Astrocyte (in vitro differentiated cells and primary cell): ENCODE data around the gene FAM20B. TPM values are rescaled to one million over a fixed set of nuclear protein-coding genes. Genes with fewer than 3 reads are reported as not detected.

Experiments used
- DNase-seq: peaks from one replicate; pipeline ENCODE4 v3.0.0-alpha.2; 2010; ENCODE audit warnings: low read depth
- FAIRE-seq: peaks from 2 replicates; lab custom pipeline; 2011; peaks lifted over from hg19 to GRCh38; lab: Jason Lieb, UNC
- H2AFZ ChIP-seq: 2 replicates; pipeline ENCODE4 v1.6.0; 2012; ENCODE audit warnings: low read depth, low read length, inconsistent platforms
- H3K27ac ChIP-seq: 2 replicates; pipeline ENCODE4 v1.5.1; 2011; ENCODE audit warnings: low read depth, low read length, inconsistent platforms
- H3K27me3 ChIP-seq: 2 replicates; pipeline ENCODE4 v1.6.0; 2011; ENCODE audit warnings: low read length, inconsistent platforms; ENCODE audit not compliant: insufficient read depth
- H3K36me3 ChIP-seq: 2 replicates; pipeline ENCODE4 v1.5.1; 2011; ENCODE audit warnings: low read length, inconsistent platforms; ENCODE audit not compliant: insufficient read depth
- H3K4me1 ChIP-seq: 2 replicates; pipeline ENCODE4 v1.5.1; 2011; ENCODE audit warnings: low read length, inconsistent platforms; ENCODE audit not compliant: insufficient read depth
- H3K4me2 ChIP-seq: 2 replicates; pipeline ENCODE4 v1.6.0; 2012; ENCODE audit warnings: low read length, inconsistent platforms
- H3K4me3 ChIP-seq: 2 replicates; pipeline ENCODE4 v1.5.1; 2011; ENCODE audit warnings: low read depth, mild to moderate bottlenecking, low read length, inconsistent platforms; ENCODE audit not compliant: insufficient read depth
- H3K79me2 ChIP-seq: 2 replicates; pipeline ENCODE4 v1.6.0; 2012; ENCODE audit warnings: mild to moderate bottlenecking, low read length, inconsistent platforms; ENCODE audit not compliant: insufficient read depth
- H3K9ac ChIP-seq: 2 replicates; pipeline ENCODE4 v1.6.0; 2012; ENCODE audit warnings: mild to moderate bottlenecking, low read length, inconsistent platforms
- H3K9me3 ChIP-seq: 2 replicates; pipeline ENCODE4 v1.5.1; 2012; ENCODE audit warnings: low read depth, mild to moderate bottlenecking, low read length, inconsistent platforms; ENCODE audit not compliant: insufficient read depth
- H4K20me1 ChIP-seq: 2 replicates; pipeline ENCODE4 v1.6.0; 2012; ENCODE audit warnings: low read length, inconsistent platforms; ENCODE audit not compliant: insufficient read depth
- H3K27ac Mint-ChIP-seq: one replicate; pipeline ENCODE4 v1.8.0; 2021; ENCODE audit warnings: mild to moderate bottlenecking, mixed read lengths; ENCODE audit not compliant: unreplicated experiment
- H3K27me3 Mint-ChIP-seq: one replicate; pipeline ENCODE4 v1.8.0; 2021; ENCODE audit warnings: low read depth, mixed read lengths; ENCODE audit not compliant: unreplicated experiment
- H3K36me3 Mint-ChIP-seq: one replicate; pipeline ENCODE4 v1.8.0; 2021; ENCODE audit warnings: low read depth, mixed read lengths; ENCODE audit not compliant: unreplicated experiment
- H3K4me1 Mint-ChIP-seq: one replicate; pipeline ENCODE4 v1.8.0; 2021; ENCODE audit warnings: low read depth, mixed read lengths; ENCODE audit not compliant: unreplicated experiment
- H3K4me3 Mint-ChIP-seq: one replicate; pipeline ENCODE4 v1.8.0; 2021; ENCODE audit warnings: mild to moderate bottlenecking, moderate library complexity, mixed read lengths; ENCODE audit not compliant: unreplicated experiment
- H3K9me3 Mint-ChIP-seq: one replicate; pipeline ENCODE4 v1.8.0; 2021; ENCODE audit warnings: mild to moderate bottlenecking, mixed read lengths; ENCODE audit not compliant: unreplicated experiment
- EZH2 ChIP-seq: IDR thresholded peaks from 2 replicates; pipeline ENCODE4 v1.6.1; 2012; ENCODE audit warnings: mild to moderate bottlenecking, low read length, inconsistent platforms; ENCODE audit not compliant: insufficient read depth
- total RNA-seq: library from RNA; stranded (reverse); gene quantifications from 2 replicates; pipeline ENCODE4 v1.2.1, GENCODE V29; 2021
- TF ChIP-seq, protein P1 (sequence below): IDR thresholded peaks from 2 replicates; pipeline ENCODE4 v1.5.1; 2011; ENCODE audit warnings: low read depth, mild to moderate bottlenecking, inconsistent platforms, low read length, moderate library complexity; ENCODE audit not compliant: insufficient read depth

The FAM20B gene
- total RNA-seq, 1 donor from 2014 or later, result 34.0 TPM

DNA sequence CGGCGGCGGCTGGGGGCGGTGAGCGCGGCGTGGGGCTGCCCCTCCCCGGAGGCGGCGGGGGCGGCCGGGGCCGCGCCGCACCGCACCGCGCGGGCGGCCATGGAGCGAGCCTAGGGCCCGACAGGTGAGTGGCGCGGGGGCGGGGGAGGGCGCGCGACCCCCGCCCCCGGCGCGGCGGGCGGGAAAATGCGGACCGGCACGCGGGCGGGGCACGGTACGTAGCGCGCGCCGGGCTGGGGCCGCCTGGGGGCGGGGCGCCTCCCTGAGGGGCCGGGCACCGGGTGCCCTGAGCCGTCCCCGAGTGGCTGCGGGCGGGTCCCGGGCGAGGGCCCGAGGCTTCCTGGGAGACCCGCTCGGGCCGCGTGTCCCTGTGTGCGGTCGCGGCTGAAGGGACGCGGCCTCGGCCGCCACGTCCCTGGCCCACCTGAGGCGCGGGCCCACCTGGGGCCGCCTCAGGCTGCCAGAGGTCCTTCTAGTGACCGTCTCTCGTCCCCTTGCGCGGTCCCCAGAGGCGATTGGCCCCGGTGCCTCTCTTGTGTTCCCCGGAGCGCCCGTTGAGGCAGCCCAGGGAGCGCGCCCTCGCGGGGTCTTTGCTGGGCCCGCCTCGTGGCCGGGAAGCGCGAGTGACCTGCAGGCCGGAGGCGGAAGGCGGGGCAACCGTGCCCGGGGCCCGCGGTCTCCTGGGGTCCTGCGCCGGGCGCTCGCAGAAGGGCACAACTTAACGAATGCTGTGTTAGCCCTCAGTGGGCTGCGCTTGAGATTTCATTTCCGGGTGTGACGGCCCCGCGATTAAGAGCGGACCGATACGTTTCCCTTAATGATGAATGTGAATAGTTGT, 500 bp downstream of the FAM20B start:
- no peak for TF ChIP-seq EZH2
- TF ChIP-seq, protein P1, sequence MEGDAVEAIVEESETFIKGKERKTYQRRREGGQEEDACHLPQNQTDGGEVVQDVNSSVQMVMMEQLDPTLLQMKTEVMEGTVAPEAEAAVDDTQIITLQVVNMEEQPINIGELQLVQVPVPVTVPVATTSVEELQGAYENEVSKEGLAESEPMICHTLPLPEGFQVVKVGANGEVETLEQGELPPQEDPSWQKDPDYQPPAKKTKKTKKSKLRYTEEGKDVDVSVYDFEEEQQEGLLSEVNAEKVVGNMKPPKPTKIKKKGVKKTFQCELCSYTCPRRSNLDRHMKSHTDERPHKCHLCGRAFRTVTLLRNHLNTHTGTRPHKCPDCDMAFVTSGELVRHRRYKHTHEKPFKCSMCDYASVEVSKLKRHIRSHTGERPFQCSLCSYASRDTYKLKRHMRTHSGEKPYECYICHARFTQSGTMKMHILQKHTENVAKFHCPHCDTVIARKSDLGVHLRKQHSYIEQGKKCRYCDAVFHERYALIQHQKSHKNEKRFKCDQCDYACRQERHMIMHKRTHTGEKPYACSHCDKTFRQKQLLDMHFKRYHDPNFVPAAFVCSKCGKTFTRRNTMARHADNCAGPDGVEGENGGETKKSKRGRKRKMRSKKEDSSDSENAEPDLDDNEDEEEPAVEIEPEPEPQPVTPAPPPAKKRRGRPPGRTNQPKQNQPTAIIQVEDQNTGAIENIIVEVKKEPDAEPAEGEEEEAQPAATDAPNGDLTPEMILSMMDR, result no peak

DNA sequence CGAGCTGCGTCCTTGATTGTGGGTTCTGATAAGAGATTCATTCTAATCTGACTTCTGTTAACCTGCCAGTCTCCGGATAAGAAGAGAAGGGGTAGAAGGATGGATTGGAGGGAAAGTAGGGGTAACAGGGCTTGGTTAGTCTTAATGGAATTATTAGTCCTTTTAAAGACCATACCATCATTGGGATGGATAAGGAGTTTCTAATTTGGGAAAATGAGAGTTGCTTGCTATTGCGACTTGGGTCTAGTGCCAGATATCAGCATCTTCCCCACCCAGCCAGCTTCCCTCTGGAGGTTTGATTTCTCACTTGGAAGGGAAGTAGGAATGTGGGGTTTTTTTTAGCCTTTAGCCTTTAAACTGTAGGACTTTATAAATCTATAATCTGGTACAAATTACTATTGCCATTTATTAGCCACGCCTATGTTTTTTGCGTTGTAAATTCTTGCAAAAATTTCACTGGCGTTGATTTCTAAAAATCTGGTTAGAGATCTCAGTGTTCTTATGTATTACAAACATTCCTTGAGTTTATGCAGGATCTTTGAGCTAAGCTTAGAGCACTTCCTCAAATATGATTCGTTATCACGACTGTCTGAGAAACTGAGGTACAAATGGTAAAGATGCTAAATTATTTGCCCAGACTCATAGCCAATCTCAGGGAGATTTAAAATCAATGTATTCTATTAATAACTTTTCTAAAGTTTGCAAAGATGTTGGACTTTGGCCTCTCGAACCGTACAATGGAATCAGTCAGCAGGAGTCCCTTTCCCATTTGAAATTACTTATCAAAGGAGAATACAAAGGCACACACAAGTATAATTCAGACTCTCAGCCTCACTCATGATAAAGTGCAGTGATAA, 1.3 kb downstream of the FAM20B start:
- Histone ChIP-seq H3K27ac (peak overlapping the region; percentile 71), H4K20me1 (peaks cover 34% of the 10 kb centered on the region), H3K36me3 (no peaks in the 10 kb centered on the region), H3K9me3 (no peaks in the 10 kb centered on the region), H3K9ac (peak overlapping the region; percentile 89), H3K4me1 (peaks cover 9% of the 10 kb centered on the region), H3K79me2 (peaks cover 59% of the 10 kb centered on the region), H3K4me3 (peak overlapping the region; percentile 75), H2AFZ (peak overlapping the region; percentile 82), H3K4me2 (peak overlapping the region; percentile 93), H3K27me3 (peaks cover 3% of the 10 kb centered on the region)
- Mint-ChIP-seq H3K9me3 (no peaks in the 10 kb centered on the region), H3K27ac (peak overlapping the region; percentile 60), H3K4me3 (peak overlapping the region; percentile 97), H3K36me3 (no peaks in the 10 kb centered on the region), H3K27me3 (peaks cover 4% of the 10 kb centered on the region), H3K4me1 (peaks cover 23% of the 10 kb centered on the region)
- TF ChIP-seq EZH2, result no peak
- TF ChIP-seq, protein P1, result no peak
- no peak for FAIRE-seq
- DNase-seq, result no peak

More for the DNA sequence above, 500 bp downstream of the FAM20B start:
- DNase-seq (peak; percentile 30), FAIRE-seq (no peak)
- no peaks in the 10 kb centered on the region for H3K36me3 ChIP-seq
- Mint-ChIP-seq H3K9me3 (no peaks in the 10 kb centered on the region), H3K4me1 (peaks cover 20% of the 10 kb centered on the region), H3K27ac (peak overlapping the region; percentile 60), H3K27me3 (peaks cover 4% of the 10 kb centered on the region), H3K36me3 (no peaks in the 10 kb centered on the region), H3K4me3 (peak overlapping the region; percentile 97)
- H3K27me3 ChIP-seq, result peaks cover 3% of the 10 kb centered on the region
- peak overlapping the region; percentile 82 for H2AFZ ChIP-seq
- peaks cover 5% of the 10 kb centered on the region for H3K4me1 ChIP-seq
- peaks cover 50% of the 10 kb centered on the region for H3K79me2 ChIP-seq
- H3K4me3 ChIP-seq, result peak overlapping the region; percentile 75
- H3K9ac ChIP-seq, result peak overlapping the region; percentile 89
- peaks cover 25% of the 10 kb centered on the region for H4K20me1 ChIP-seq
- H3K9me3 ChIP-seq, result no peaks in the 10 kb centered on the region
- H3K27ac ChIP-seq, result peak overlapping the region; percentile 71
- peak overlapping the region; percentile 93 for H3K4me2 ChIP-seq
